Keratinocyte (primary cell): ENCODE data around the gene LRBA. TPM values are rescaled to one million over a fixed set of nuclear protein-coding genes. Genes with fewer than 3 reads are reported as not detected.

Experiments
- DNase-seq: peaks from one replicate; pipeline ENCODE4 v3.0.0-alpha.2; 2011; ENCODE audit warnings: low read depth, missing footprints, low spot score
- FAIRE-seq: peaks from 2 replicates; lab custom pipeline; 2011; peaks lifted over from hg19 to GRCh38; lab: Jason Lieb, UNC
- H2AFZ ChIP-seq: 2 replicates; pipeline ENCODE4 v1.6.0; 2012; ENCODE audit warnings: low read length, control low read depth, inconsistent platforms; ENCODE audit not compliant: control insufficient read depth
- H3K27ac ChIP-seq: 2 replicates; pipeline ENCODE4 v1.5.1; 2011; ENCODE audit warnings: low read length; ENCODE audit not compliant: control insufficient read depth, insufficient read depth
- H3K27me3 ChIP-seq: 3 replicates; pipeline ENCODE4 v1.6.0; 2011; ENCODE audit warnings: low read length; ENCODE audit not compliant: control insufficient read depth, insufficient read depth; ENCODE audit errors: extremely low read depth
- H3K36me3 ChIP-seq, 2 experiments: 2 replicates in 1 of 2; 3 replicates in 1 of 2; pipeline ENCODE4 v1.5.1; 2011; ENCODE audit warnings: low read length in 2 of 2, mild to moderate bottlenecking in 1 of 2; ENCODE audit not compliant: control insufficient read depth in 2 of 2, insufficient read depth in 2 of 2; ENCODE audit errors: extremely low read depth in 1 of 2
- H3K4me1 ChIP-seq: 3 replicates; pipeline ENCODE4 v1.5.1; 2011; ENCODE audit warnings: low read length; ENCODE audit not compliant: control insufficient read depth, insufficient read depth; ENCODE audit errors: extremely low read depth
- H3K4me2 ChIP-seq: 3 replicates; pipeline ENCODE4 v1.6.0; 2011; ENCODE audit warnings: low read depth, low read length; ENCODE audit not compliant: control insufficient read depth, insufficient read depth; ENCODE audit errors: extremely low read depth
- H3K4me3 ChIP-seq, 3 experiments: fragments of 200-600 bp in 1 of 3; sonication (generic) in 1 of 3; 2 replicates in 2 of 3; 3 replicates in 1 of 3; pipeline ENCODE4 v1.5.1; 2011 to 2016; ENCODE audit warnings: low read length in 3 of 3, mild to moderate bottlenecking in 3 of 3, control low read depth in 2 of 3, inconsistent platforms in 1 of 3, low read depth in 1 of 3, mixed read lengths in 1 of 3, mixed run types in 1 of 3, moderate library complexity in 1 of 3; ENCODE audit not compliant: control insufficient read depth in 2 of 3, insufficient read depth in 2 of 3; ENCODE audit errors: extremely low read depth in 1 of 3
- H3K79me2 ChIP-seq: 2 replicates; pipeline ENCODE4 v1.6.0; 2012; ENCODE audit warnings: low read length; ENCODE audit not compliant: control insufficient read depth, insufficient read depth
- H3K9ac ChIP-seq: 3 replicates; pipeline ENCODE4 v1.6.0; 2011; ENCODE audit warnings: low read length; ENCODE audit not compliant: control insufficient read depth, insufficient read depth; ENCODE audit errors: extremely low read depth
- H3K9me1 ChIP-seq: 3 replicates; pipeline ENCODE4 v1.6.0; 2011; ENCODE audit warnings: low read length; ENCODE audit not compliant: control insufficient read depth, insufficient read depth; ENCODE audit errors: extremely low read depth
- H3K9me3 ChIP-seq: 2 replicates; pipeline ENCODE4 v1.5.1; 2012; ENCODE audit warnings: low read depth, low read length; ENCODE audit not compliant: control insufficient read depth
- H4K20me1 ChIP-seq: 3 replicates; pipeline ENCODE4 v1.6.0; 2011; ENCODE audit warnings: low read length; ENCODE audit not compliant: control insufficient read depth, insufficient read depth; ENCODE audit errors: extremely low read depth
- CTCF ChIP-seq, 3 experiments: IDR thresholded peaks in 1 of 3; conservative IDR thresholded peaks in 1 of 3; optimal IDR thresholded peaks in 1 of 3; 2 replicates in 2 of 3; 3 replicates in 1 of 3; pipeline versions ENCODE3 to v1.5.1; 2011; ENCODE audit warnings: low read length in 3 of 3, mild to moderate bottlenecking in 3 of 3, moderate library complexity in 2 of 3, control low read depth in 1 of 3, inconsistent platforms in 1 of 3; ENCODE audit not compliant: insufficient read depth in 2 of 3; ENCODE audit errors: extremely low read depth in 1 of 3
- EZH2 ChIP-seq: IDR thresholded peaks from one replicate; pipeline ENCODE4 v1.6.1; 2012; ENCODE audit warnings: inconsistent platforms, mild to moderate bottlenecking, low read length, moderate library complexity
- dilution Hi-C: fragments of 300-500 bp; cut with MboI; formaldehyde crosslinking; loops from one replicate; pipeline ENCODE4 v1.7.0; 2020; ENCODE audit warnings: low sequenced_read_pairs; ENCODE audit not compliant: extremely low pct_ligation_motif_present
- polyA plus RNA-seq, 5 experiments: library from polyadenylated mRNA; depleted of rRNA in 3 of 5; stranded (reverse) in 3 of 5; stranded (forward) in 1 of 5; unstranded in 1 of 5; fragments of >200 nt; gene quantifications; 1 replicate in 1 of 5; 2 replicates in 3 of 5; 3 replicates in 1 of 5; pipeline versions ENCODE4 v1.2.1 to v1.2.3, GENCODE V29; 2011 to 2012; ENCODE audit warnings: missing spikeins in 2 of 5, low read depth in 1 of 5, low replicate concordance in 1 of 5

Gene LRBA
- polyA plus RNA-seq, 1 donor (not counting 4 experiments of a cell fraction or from before 2014, with no cell fraction given), result 35.6 TPM

GRCh38 chr4:150591406-150591805 is 423.7 kb downstream of the LRBA start:
- dilution Hi-C loops, result no loop called here
- no peak for DNase-seq
- Histone ChIP-seq H3K27me3 (no peaks in the 10 kb centered on the region), H3K36me3 (no peaks in the 10 kb centered on the region), H3K4me2 (no peak overlapping the region), H3K79me2 (no peaks in the 10 kb centered on the region), H3K9ac (no peak overlapping the region), H3K4me3 (no peak overlapping the region), H3K4me1 (no peaks in the 10 kb centered on the region), H3K27ac (no peak overlapping the region), H3K9me3 (no peaks in the 10 kb centered on the region), H3K9me1 (no peaks in the 10 kb centered on the region), H4K20me1 (no peaks in the 10 kb centered on the region), H2AFZ (no peak overlapping the region)
- no peak for FAIRE-seq
- TF ChIP-seq CTCF (optimal IDR thresholded peaks at IDR 0.05 in 1 of 3, IDR thresholded peaks at IDR 0.05 in 1 of 3, conservative IDR thresholded peaks at IDR 0.05 in 1 of 3; ENCODE audit: extremely low read depth in 1 of 3, insufficient read depth in 2 of 3, low read length in 3 of 3) (no peak), EZH2 (no peak)

- H3K4me2 ChIP-seq, result no peak overlapping the region
- H3K27me3 ChIP-seq, result no peaks in the 10 kb centered on the region
- no peak overlapping the region for H3K4me3 ChIP-seq
- DNase-seq (no peak), FAIRE-seq (no peak)
- dilution Hi-C loops, result no loop called here
- H3K27ac ChIP-seq, result no peak overlapping the region
- H3K4me1 ChIP-seq, result no peaks in the 10 kb centered on the region
- no peak for TF ChIP-seq EZH2
- H3K9ac ChIP-seq, result no peak overlapping the region
- H3K36me3 ChIP-seq, result no peaks in the 10 kb centered on the region
- no peaks in the 10 kb centered on the region for H3K79me2 ChIP-seq
- no peak overlapping the region for H2AFZ ChIP-seq
- no peaks in the 10 kb centered on the region for H4K20me1 ChIP-seq
- no peaks in the 10 kb centered on the region for H3K9me3 ChIP-seq
- H3K9me1 ChIP-seq, result no peaks in the 10 kb centered on the region
Measured at GRCh38 chr4:150590631-150591030, 424.5 kb downstream of the LRBA start.

- Histone ChIP-seq H2AFZ (no peak overlapping the region), H3K79me2 (no peaks in the 10 kb centered on the region), H3K9me1 (no peaks in the 10 kb centered on the region), H3K9ac (no peak overlapping the region), H3K4me1 (no peaks in the 10 kb centered on the region), H3K4me2 (no peak overlapping the region), H4K20me1 (no peaks in the 10 kb centered on the region), H3K4me3 (no peak overlapping the region), H3K27me3 (no peaks in the 10 kb centered on the region), H3K36me3 (no peaks in the 10 kb centered on the region), H3K27ac (no peak overlapping the region), H3K9me3 (no peaks in the 10 kb centered on the region)
- FAIRE-seq (no peak), DNase-seq (no peak)
- no peak for TF ChIP-seq CTCF (optimal IDR thresholded peaks at IDR 0.05 in 1 of 3, IDR thresholded peaks at IDR 0.05 in 1 of 3, conservative IDR thresholded peaks at IDR 0.05 in 1 of 3; ENCODE audit: extremely low read depth in 1 of 3, insufficient read depth in 2 of 3, low read length in 3 of 3)
- no peak for TF ChIP-seq EZH2
- dilution Hi-C loops, result no loop called here
Measured at GRCh38 chr4:150589157-150589556, 425.9 kb downstream of the LRBA start.
